NT2/D1 (cell line): Measurements from ENCODE around the gene KLHL29.

Source experiments
- DNase-seq: peaks from one replicate; pipeline ENCODE4 v3.0.0-alpha.2; 2011; ENCODE audit warnings: low read depth, low spot score
- H3K27me3 ChIP-seq: 2 replicates; pipeline ENCODE4 v1.6.0; 2011; ENCODE audit warnings: mild to moderate bottlenecking; ENCODE audit not compliant: insufficient read length, insufficient read depth
- H3K36me3 ChIP-seq: 2 replicates; pipeline ENCODE4 v1.6.1; 2011; ENCODE audit warnings: mild to moderate bottlenecking, low read length, mixed read lengths; ENCODE audit not compliant: insufficient read depth, insufficient read length
- H3K4me1 ChIP-seq: 2 replicates; pipeline ENCODE4 v1.5.1; 2011; ENCODE audit not compliant: insufficient read depth, insufficient read length
- H3K4me3 ChIP-seq: 2 replicates; pipeline ENCODE4 v1.5.1; 2011; ENCODE audit warnings: low read depth; ENCODE audit not compliant: insufficient read length
- H3K9ac ChIP-seq: 2 replicates; pipeline ENCODE4 v1.6.0; 2011; ENCODE audit warnings: low read depth; ENCODE audit not compliant: insufficient read length
- H3K9me3 ChIP-seq: 2 replicates; pipeline ENCODE4 v1.5.1; 2011; ENCODE audit warnings: mild to moderate bottlenecking, low read length; ENCODE audit not compliant: insufficient read depth
- SUZ12 ChIP-seq: IDR thresholded peaks from 2 replicates; pipeline ENCODE4 v1.6.1; 2011; ENCODE audit not compliant: insufficient read length, insufficient read depth; ENCODE audit errors: extremely low read depth
- YY1 ChIP-seq: IDR thresholded peaks from 2 replicates; pipeline ENCODE4 v1.6.1; 2011; ENCODE audit not compliant: insufficient read length, insufficient read depth
- ZNF274 ChIP-seq: IDR thresholded peaks from 2 replicates; pipeline ENCODE4 v1.6.1; 2011; ENCODE audit warnings: mild to moderate bottlenecking, low read depth, low read length

KLHL29 gene

DNA sequence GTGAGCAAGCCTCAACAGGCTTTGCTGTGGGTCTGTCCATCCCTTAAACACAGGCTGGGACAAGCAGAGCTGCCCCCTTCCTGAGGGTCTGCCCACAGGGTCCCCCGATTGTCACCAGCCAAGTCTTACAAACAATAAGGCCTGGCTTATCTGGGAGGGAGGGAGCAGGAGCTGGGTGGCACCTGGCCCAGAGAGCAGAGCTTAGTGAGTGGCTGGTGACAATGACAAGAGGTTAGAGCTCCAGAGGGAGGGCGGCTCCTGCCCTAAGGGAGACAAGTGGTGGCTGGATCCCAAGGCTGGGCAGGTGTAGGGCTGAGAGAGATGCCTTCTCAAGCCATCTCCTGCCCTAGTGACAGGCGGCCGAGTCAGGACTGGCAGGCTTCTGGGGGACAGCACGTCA lies 125.5 kb downstream of the KLHL29 start:
- H3K4me1 ChIP-seq = no peaks in the 10 kb centered on the region
- no peak for DNase-seq
- no peak for TF ChIP-seq SUZ12
- TF ChIP-seq ZNF274 = no peak
- TF ChIP-seq YY1 = no peak
- no peaks in the 10 kb centered on the region for H3K9me3 ChIP-seq
- no peak overlapping the region for H3K9ac ChIP-seq
- H3K36me3 ChIP-seq = no peaks in the 10 kb centered on the region
- no peak overlapping the region for H3K4me3 ChIP-seq
- no peaks in the 10 kb centered on the region for H3K27me3 ChIP-seq

DNA sequence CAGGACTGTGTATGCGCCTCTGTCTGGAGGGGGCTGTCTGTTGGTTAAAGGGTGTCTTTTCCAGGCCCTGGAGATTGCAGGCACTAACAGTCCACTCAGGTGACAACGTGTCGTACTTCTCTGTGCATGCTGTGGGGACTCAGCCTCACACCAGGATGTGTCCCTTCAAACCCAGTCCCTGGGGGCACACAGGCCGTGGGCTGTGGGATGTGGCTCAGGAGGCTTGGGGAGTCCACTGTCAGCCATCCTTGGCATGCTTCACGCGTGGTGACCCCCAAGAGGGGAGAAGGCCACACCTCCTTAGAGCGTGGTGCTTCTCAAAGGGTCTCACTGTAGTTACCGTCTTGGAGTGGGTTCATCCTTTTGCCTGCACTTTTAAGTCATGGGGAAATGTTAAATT lies 127.8 kb downstream of the KLHL29 start:
- Histone ChIP-seq H3K9ac (no peak overlapping the region), H3K36me3 (no peaks in the 10 kb centered on the region), H3K4me3 (no peak overlapping the region), H3K4me1 (no peaks in the 10 kb centered on the region), H3K9me3 (no peaks in the 10 kb centered on the region), H3K27me3 (no peaks in the 10 kb centered on the region)
- TF ChIP-seq ZNF274 (no peak), SUZ12 (no peak), YY1 (no peak)
- no peak for DNase-seq

DNA sequence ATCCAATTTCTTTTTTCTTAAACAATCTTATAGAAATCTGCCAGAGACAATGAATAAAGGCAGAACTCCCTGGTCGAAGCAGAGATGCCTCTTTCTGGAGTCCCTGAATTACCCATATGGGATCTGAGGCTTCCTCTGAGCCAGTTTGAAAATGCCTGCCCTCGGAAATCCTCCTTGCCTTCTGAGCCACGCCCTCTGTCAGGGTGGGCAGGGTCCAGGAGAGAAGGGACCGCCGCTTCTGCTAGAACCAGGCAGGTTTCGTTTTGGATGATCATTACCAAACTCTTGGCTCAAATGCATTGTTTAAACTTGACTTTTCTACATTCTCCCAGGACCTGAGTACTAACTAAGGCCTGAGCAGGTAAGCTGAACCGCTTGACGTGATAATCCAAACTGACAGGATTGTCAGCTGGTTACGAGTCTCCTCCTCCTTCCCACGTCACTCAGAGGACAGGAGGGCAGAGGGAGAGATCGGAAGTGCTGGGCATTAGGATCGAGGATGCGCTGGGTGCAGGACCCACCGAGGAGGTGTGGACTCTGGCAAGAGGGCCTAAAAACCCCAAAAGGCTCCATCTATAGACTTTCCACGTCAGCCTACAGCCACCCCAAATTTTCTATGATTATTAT lies 128.4 kb downstream of the KLHL29 start:
- H3K9me3 ChIP-seq = no peaks in the 10 kb centered on the region
- TF ChIP-seq SUZ12 = no peak
- no peak for TF ChIP-seq YY1
- TF ChIP-seq ZNF274 = no peak
- no peaks in the 10 kb centered on the region for H3K36me3 ChIP-seq

DNA sequence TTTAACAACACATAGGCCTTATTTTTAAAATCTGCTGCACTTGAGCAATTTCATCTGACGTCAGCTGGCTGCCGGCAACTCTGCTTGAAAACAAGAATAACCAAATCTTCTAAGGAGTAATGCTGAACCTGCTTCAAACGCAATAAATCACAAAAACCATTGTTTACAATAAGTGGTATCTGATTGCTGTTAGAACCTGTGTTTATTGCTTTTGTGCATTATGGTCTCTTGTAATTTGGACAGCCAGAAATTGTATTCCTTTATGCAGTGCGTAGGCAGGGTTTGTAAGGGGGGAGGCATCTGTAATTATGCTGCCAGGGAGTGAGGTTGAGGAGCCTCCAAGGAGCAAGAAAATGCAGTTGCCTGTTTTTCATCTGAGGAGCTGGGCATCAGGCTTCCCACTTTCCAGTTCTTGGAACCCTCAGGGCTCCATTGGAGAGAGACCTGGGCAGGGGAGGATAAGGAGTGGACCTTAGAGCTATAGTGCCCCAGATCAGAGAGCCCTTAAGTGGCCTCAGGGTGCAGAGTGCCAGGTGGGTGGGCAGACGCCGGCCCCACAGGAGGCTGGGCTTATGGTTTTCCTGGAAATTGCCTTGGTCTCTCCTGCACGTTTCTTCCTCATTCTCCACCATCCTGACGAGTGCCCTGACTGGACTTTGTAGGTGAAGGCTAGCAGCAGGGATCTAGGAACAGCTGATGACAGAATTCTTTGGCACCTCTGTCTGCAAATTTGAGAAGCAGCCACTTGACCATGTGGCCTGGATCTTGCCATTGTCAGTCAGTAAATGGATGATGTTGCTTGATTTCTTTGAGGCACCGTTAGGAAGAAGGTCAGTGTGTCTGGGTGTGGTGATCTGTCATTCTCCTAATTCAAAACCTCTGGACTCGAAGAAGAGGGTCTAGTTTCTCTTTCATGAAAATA lies 129.2 kb downstream of the KLHL29 start:
- no peaks in the 10 kb centered on the region for H3K9me3 ChIP-seq
- no peak for DNase-seq
- H3K4me3 ChIP-seq = no peak overlapping the region

More for the DNA sequence above, 128.4 kb downstream of the KLHL29 start:
- Histone ChIP-seq H3K27me3 (no peaks in the 10 kb centered on the region), H3K9ac (no peak overlapping the region), H3K4me1 (no peaks in the 10 kb centered on the region), H3K4me3 (no peak overlapping the region)
- no peak for DNase-seq

DNA sequence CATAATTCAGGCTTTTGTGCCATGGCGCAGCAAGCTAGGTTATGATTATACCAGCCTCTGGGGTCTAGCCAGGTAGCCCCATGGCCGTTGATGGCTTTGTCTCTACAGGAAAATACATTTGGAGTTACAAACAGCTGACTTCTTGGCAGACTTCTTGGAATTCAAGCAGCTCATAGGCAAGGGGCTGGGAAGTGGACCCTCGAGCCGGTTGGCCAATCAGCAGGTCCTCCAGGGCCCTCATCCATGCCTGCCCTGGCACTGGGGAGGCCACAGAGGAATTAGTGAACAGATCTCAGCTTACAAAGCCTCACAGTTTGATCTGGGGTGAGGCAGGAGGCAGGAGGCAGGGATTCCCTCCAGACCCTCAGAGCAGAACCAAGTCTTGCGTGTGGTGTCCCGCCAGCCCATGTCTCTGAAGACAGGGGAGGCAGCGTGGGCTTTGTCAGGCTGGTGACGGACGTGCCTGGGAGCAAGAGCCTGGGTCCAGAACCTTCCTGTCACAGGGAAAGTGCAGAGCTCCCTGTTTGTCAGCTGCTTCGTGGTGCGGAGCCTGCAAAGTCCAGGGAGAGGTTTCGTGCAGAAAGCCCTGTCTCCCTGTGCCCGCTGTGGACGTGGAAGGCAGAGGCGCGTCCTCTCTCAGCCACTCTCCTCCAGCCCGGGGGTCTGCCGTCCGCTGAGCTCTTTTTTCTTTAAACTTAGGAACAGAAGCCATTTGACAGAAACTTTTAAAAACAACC lies 131.7 kb downstream of the KLHL29 start:
- H3K9ac ChIP-seq = no peak overlapping the region
- no peaks in the 10 kb centered on the region for H3K27me3 ChIP-seq
- peaks cover 9% of the 10 kb centered on the region for H3K4me1 ChIP-seq
- no peak for DNase-seq
- no peaks in the 10 kb centered on the region for H3K9me3 ChIP-seq
- TF ChIP-seq YY1 (no peak), ZNF274 (no peak), SUZ12 (no peak)
- no peaks in the 10 kb centered on the region for H3K36me3 ChIP-seq
- H3K4me3 ChIP-seq = no peak overlapping the region

More for the DNA sequence above, 129.2 kb downstream of the KLHL29 start:
- no peaks in the 10 kb centered on the region for H3K27me3 ChIP-seq
- H3K4me1 ChIP-seq = peaks cover 3% of the 10 kb centered on the region
- TF ChIP-seq YY1 (no peak), SUZ12 (no peak), ZNF274 (no peak)
- no peak overlapping the region for H3K9ac ChIP-seq
- no peaks in the 10 kb centered on the region for H3K36me3 ChIP-seq

DNA sequence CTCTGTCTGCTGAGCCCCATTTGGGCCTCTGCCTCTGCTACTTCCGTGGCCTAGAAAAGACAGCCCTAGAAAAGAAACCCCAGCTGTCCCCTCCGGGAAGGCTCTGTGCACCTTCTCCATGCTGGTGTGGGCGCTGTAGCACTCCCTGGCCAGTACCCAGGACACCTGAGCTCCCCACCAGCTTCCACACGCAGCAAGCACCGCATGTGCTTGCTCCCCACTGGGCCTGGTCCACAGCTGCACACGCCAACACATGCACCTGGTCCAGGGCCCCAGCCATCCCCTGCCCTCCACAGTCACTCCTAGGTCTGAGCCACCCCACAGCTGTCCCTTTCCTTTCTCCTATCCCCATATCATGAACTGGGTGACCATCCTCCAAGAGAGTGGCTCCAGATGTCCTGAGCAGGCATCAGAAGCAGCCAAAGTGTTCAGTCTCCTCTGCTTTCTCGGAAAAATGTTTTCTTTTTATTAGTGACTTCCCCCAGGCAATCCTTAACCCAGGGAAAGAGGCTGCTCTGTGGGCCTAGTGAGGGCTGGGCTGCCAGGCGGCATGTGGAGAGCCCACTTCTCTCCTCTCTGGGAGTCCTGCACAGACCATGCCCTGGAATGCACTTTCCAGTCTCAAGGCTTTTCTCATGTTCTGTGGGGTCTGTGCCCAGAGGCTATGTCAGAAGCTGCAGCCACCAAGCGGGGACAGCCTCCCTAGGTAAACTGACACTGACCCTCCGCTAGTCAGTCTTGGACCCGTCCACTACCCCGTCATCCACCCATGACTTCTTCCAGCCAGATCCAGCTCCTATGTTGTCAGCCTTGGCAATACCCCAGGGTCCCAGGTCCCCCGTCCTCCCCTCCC lies 133.7 kb downstream of the KLHL29 start:
- Histone ChIP-seq H3K27me3 (no peaks in the 10 kb centered on the region), H3K4me1 (peaks cover 9% of the 10 kb centered on the region), H3K9me3 (no peaks in the 10 kb centered on the region), H3K4me3 (no peak overlapping the region), H3K9ac (no peak overlapping the region), H3K36me3 (no peaks in the 10 kb centered on the region)
- no peak for DNase-seq
- TF ChIP-seq YY1 (no peak), ZNF274 (no peak), SUZ12 (no peak)
